ENCODE data around the gene B4GALT6. TPM values are rescaled to one million over a fixed set of nuclear protein-coding genes. Genes with fewer than 3 reads are reported as not detected.

B4GALT6 gene
- total and polyA plus RNA-seq, 9 of the 15 experiments (the other 6 are each of a cell fraction or from before 2014, with no cell fraction given): 0.03 to 0.27 (median 0.08) TPM

DNA sequence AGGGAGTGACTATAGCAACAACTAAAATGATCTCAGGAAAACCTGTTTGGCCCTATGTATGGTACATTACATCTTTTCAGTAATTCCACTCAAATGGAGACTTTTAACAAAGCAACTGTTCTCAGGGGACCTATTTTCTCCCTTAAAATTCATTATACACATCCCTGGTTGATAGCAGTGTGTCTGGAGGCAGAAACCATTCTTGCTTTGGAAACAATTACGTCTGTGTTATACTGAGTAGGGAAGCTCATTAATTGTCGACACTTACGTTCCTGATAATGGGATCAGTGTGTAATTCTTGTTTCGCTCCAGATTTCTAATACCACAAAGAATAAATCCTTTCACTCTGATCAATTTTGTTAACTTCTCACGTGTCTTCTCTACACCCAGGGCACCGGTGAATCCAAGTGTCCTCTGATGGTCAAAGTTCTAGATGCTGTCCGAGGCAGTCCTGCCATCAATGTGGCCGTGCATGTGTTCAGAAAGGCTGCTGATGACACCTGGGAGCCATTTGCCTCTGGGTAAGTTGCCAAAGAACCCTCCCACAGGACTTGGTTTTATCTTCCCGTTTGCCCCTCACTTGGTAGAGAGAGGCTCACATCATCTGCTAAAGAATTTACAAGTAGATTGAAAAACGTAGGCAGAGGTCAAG lies 91.7 kb downstream of the B4GALT6 start:
- TF ChIP-seq, protein P1, sequence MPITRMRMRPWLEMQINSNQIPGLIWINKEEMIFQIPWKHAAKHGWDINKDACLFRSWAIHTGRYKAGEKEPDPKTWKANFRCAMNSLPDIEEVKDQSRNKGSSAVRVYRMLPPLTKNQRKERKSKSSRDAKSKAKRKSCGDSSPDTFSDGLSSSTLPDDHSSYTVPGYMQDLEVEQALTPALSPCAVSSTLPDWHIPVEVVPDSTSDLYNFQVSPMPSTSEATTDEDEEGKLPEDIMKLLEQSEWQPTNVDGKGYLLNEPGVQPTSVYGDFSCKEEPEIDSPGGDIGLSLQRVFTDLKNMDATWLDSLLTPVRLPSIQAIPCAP (CRISPR knock-in tag; IDR thresholded peaks at IDR 0.05; ENCODE audit: borderline replicate concordance): no peak
- ATAC-seq: no peak
- H2AFZ ChIP-seq (ENCODE audit: low read depth, low read length): no peak overlapping the region
- no peak overlapping the region for H3K4me3 ChIP-seq
- no peaks in the 10 kb centered on the region for H3K79me2 ChIP-seq (ENCODE audit: control insufficient read depth, insufficient read depth, low read length)
- under 1% methylated on average over 10 of the region's 10 CpGs for WGBS (ENCODE audit: insufficient coverage, low coverage, missing lambda C conversion rate)
- intact Hi-C loops (cut with micrococcal nuclease) (no loop called here), in situ Hi-C loops (cut with MboI) (no loop called here)
- H3K27ac ChIP-seq (ENCODE audit: extremely low read depth, low read depth, low read length): no peak overlapping the region
- H3K4me1 ChIP-seq (replicated peaks in 1 of 2; ENCODE audit: control insufficient read depth in 2 of 2, insufficient read depth in 2 of 2, low read length in 2 of 2): no peaks in the 10 kb centered on the region
- H3K36me3 ChIP-seq (ENCODE audit: control insufficient read depth, insufficient read depth, low read length): no peaks in the 10 kb centered on the region
- FAIRE-seq: no peak
- peaks cover 0 to 5% of the 10 kb centered on the region in 2 experiments; a peak in 1 of 5 replicates for H3K27me3 ChIP-seq (ENCODE audit: control insufficient read depth in 2 of 2, insufficient read depth in 2 of 2, low read length in 2 of 2)
- H3K4me2 ChIP-seq (ENCODE audit: insufficient read depth, low read length): no peak overlapping the region
- POLR2A ChIA-PET: no interaction called here
- DNase-seq (ENCODE audit: extremely low read depth in 1 of 4, low spot score in 3 of 4): no peak
- no peaks in the 10 kb centered on the region for H3K9me1 ChIP-seq (ENCODE audit: control insufficient read depth, insufficient read depth, low read length)
- no peaks in the 10 kb centered on the region for H3K9me3 ChIP-seq (replicated peaks; ENCODE audit: control insufficient read depth, insufficient read depth, low read depth, low read length)
- BruUV-seq (replicated peaks): no TSS peak
- H3K9ac ChIP-seq (ENCODE audit: insufficient read depth in 1 of 2, low read depth in 2 of 2, low read length in 2 of 2): no peak overlapping the region
- CTCF ChIA-PET (ENCODE audit: low intra/inter-chr PET ratio): no interaction called here
- H4K20me1 ChIP-seq (replicated peaks; ENCODE audit: control insufficient read depth, insufficient read depth, low read length): no peaks in the 10 kb centered on the region

DNA sequence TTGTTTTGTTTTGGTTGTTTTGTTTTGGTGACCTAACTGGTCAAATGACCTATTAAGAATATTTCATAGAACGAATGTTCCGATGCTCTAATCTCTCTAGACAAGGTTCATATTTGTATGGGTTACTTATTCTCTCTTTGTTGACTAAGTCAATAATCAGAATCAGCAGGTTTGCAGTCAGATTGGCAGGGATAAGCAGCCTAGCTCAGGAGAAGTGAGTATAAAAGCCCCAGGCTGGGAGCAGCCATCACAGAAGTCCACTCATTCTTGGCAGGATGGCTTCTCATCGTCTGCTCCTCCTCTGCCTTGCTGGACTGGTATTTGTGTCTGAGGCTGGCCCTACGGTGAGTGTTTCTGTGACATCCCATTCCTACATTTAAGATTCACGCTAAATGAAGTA lies 92.8 kb downstream of the B4GALT6 start, which contains the start of gene TTR:
TSS of gene TTR (plus strand) at position 250 of the 400 bp plus-strand sequence. CDS start at position 276, 26 bp downstream.
- ATAC-seq (no peak), FAIRE-seq (no peak), DNase-seq (ENCODE audit: extremely low read depth in 1 of 4, low spot score in 3 of 4) (no peak)
- H3K4me2 ChIP-seq (ENCODE audit: insufficient read depth, low read length): no peak within 1 kb of the TSS
- no peaks in the 10 kb centered on the region for H3K79me2 ChIP-seq (ENCODE audit: control insufficient read depth, insufficient read depth, low read length)
- H3K27ac ChIP-seq (ENCODE audit: extremely low read depth, low read depth, low read length): no peak within 1 kb of the TSS
- 0% methylated on average over 5 of the region's 5 CpGs for WGBS (ENCODE audit: insufficient coverage, low coverage, missing lambda C conversion rate)
- CTCF ChIA-PET (ENCODE audit: low intra/inter-chr PET ratio): no interaction called here
- no peaks in the 10 kb centered on the region for H3K9me1 ChIP-seq (ENCODE audit: control insufficient read depth, insufficient read depth, low read length)
- H3K36me3 ChIP-seq (ENCODE audit: control insufficient read depth, insufficient read depth, low read length): no peaks in the 10 kb centered on the region
- H3K9ac ChIP-seq (ENCODE audit: insufficient read depth in 1 of 2, low read depth in 2 of 2, low read length in 2 of 2): no peak within 1 kb of the TSS
- POLR2A ChIA-PET: no interaction called here
- no TSS peak for BruUV-seq (replicated peaks)
- H3K4me3 ChIP-seq: no peak within 1 kb of the TSS
- H3K4me1 ChIP-seq (replicated peaks in 1 of 2; ENCODE audit: control insufficient read depth in 2 of 2, insufficient read depth in 2 of 2, low read length in 2 of 2): no peaks in the 10 kb centered on the region
- intact Hi-C loops (cut with micrococcal nuclease): no loop called here
- no peaks in the 10 kb centered on the region for H4K20me1 ChIP-seq (replicated peaks; ENCODE audit: control insufficient read depth, insufficient read depth, low read length)
- no peak within 1 kb of the TSS for H2AFZ ChIP-seq (ENCODE audit: low read depth, low read length)
- in situ Hi-C loops (cut with MboI): no loop called here
- no peaks in the 10 kb centered on the region for H3K9me3 ChIP-seq (replicated peaks; ENCODE audit: control insufficient read depth, insufficient read depth, low read depth, low read length)
- peaks cover 0 to 5% of the 10 kb centered on the region in 2 experiments; a peak in 1 of 5 replicates for H3K27me3 ChIP-seq (ENCODE audit: control insufficient read depth in 2 of 2, insufficient read depth in 2 of 2, low read length in 2 of 2)
- no peak for TF ChIP-seq TSC22D4 (tag; IDR thresholded peaks at IDR 0.05)
- TF ChIP-seq ZBTB8A (IDR thresholded peaks at IDR 0.05; ENCODE audit: partially characterized antibody): no peak
- no peak for TF ChIP-seq DNMT1 (IDR thresholded peaks at IDR 0.05)
- TF ChIP-seq, protein P2, sequence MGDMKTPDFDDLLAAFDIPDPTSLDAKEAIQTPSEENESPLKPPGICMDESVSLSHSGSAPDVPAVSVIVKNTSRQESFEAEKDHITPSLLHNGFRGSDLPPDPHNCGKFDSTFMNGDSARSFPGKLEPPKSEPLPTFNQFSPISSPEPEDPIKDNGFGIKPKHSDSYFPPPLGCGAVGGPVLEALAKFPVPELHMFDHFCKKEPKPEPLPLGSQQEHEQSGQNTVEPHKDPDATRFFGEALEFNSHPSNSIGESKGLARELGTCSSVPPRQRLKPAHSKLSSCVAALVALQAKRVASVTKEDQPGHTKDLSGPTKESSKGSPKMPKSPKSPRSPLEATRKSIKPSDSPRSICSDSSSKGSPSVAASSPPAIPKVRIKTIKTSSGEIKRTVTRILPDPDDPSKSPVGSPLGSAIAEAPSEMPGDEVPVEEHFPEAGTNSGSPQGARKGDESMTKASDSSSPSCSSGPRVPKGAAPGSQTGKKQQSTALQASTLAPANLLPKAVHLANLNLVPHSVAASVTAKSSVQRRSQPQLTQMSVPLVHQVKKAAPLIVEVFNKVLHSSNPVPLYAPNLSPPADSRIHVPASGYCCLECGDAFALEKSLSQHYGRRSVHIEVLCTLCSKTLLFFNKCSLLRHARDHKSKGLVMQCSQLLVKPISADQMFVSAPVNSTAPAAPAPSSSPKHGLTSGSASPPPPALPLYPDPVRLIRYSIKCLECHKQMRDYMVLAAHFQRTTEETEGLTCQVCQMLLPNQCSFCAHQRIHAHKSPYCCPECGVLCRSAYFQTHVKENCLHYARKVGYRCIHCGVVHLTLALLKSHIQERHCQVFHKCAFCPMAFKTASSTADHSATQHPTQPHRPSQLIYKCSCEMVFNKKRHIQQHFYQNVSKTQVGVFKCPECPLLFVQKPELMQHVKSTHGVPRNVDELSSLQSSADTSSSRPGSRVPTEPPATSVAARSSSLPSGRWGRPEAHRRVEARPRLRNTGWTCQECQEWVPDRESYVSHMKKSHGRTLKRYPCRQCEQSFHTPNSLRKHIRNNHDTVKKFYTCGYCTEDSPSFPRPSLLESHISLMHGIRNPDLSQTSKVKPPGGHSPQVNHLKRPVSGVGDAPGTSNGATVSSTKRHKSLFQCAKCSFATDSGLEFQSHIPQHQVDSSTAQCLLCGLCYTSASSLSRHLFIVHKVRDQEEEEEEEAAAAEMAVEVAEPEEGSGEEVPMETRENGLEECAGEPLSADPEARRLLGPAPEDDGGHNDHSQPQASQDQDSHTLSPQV (IDR thresholded peaks at IDR 0.05): no peak
- TF ChIP-seq GTF2A2 (tag; IDR thresholded peaks at IDR 0.05): no peak
- no peak for TF ChIP-seq CBX5 (IDR thresholded peaks at IDR 0.05; ENCODE audit: borderline replicate concordance, low read depth)
- TF ChIP-seq ZNF124 (CRISPR knock-in tag; IDR thresholded peaks at IDR 0.05): no peak
- no peak for TF ChIP-seq HLTF (IDR thresholded peaks at IDR 0.05)
- TF ChIP-seq, protein P3, sequence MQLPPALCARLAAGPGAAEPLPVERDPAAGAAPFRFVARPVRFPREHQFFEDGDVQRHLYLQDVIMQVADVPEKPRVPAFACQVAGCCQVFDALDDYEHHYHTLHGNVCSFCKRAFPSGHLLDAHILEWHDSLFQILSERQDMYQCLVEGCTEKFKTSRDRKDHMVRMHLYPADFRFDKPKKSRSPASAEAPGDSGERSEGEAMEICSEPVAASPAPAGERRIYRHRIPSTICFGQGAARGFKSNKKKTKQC (CRISPR knock-in tag; IDR thresholded peaks at IDR 0.05): no peak
